Keratinocyte (primary cell): ENCODE results near the gene ROR2. TPM values are rescaled to one million over a fixed set of nuclear protein-coding genes. Genes with fewer than 3 reads are reported as not detected.
A peak's percentile ranks its signal among the peaks of the same experiment; 100 is the strongest.
"Not testable (repeated sequence)": the region's sequence is repeated elsewhere in the genome, so short reads cannot be mapped to it uniquely, and the experiment has no call there.

Source experiments
- DNase-seq: peaks from one replicate; pipeline ENCODE4 v3.0.0-alpha.2; 2011; ENCODE audit warnings: low read depth, missing footprints, low spot score
- FAIRE-seq: peaks from 2 replicates; lab custom pipeline; 2011; peaks lifted over from hg19 to GRCh38; lab: Jason Lieb, UNC
- H2AFZ ChIP-seq: 2 replicates; pipeline ENCODE4 v1.6.0; 2012; ENCODE audit warnings: low read length, control low read depth, inconsistent platforms; ENCODE audit not compliant: control insufficient read depth
- H3K27ac ChIP-seq: 2 replicates; pipeline ENCODE4 v1.5.1; 2011; ENCODE audit warnings: low read length; ENCODE audit not compliant: control insufficient read depth, insufficient read depth
- H3K27me3 ChIP-seq: 3 replicates; pipeline ENCODE4 v1.6.0; 2011; ENCODE audit warnings: low read length; ENCODE audit not compliant: control insufficient read depth, insufficient read depth; ENCODE audit errors: extremely low read depth
- H3K36me3 ChIP-seq, 2 experiments: 2 replicates in 1 of 2; 3 replicates in 1 of 2; pipeline ENCODE4 v1.5.1; 2011; ENCODE audit warnings: low read length in 2 of 2, mild to moderate bottlenecking in 1 of 2; ENCODE audit not compliant: control insufficient read depth in 2 of 2, insufficient read depth in 2 of 2; ENCODE audit errors: extremely low read depth in 1 of 2
- H3K4me1 ChIP-seq: 3 replicates; pipeline ENCODE4 v1.5.1; 2011; ENCODE audit warnings: low read length; ENCODE audit not compliant: control insufficient read depth, insufficient read depth; ENCODE audit errors: extremely low read depth
- H3K4me2 ChIP-seq: 3 replicates; pipeline ENCODE4 v1.6.0; 2011; ENCODE audit warnings: low read depth, low read length; ENCODE audit not compliant: control insufficient read depth, insufficient read depth; ENCODE audit errors: extremely low read depth
- H3K4me3 ChIP-seq, 3 experiments: fragments of 200-600 bp in 1 of 3; sonication (generic) in 1 of 3; 2 replicates in 2 of 3; 3 replicates in 1 of 3; pipeline ENCODE4 v1.5.1; 2011 to 2016; ENCODE audit warnings: low read length in 3 of 3, mild to moderate bottlenecking in 3 of 3, control low read depth in 2 of 3, inconsistent platforms in 1 of 3, low read depth in 1 of 3, mixed read lengths in 1 of 3, mixed run types in 1 of 3, moderate library complexity in 1 of 3; ENCODE audit not compliant: control insufficient read depth in 2 of 3, insufficient read depth in 2 of 3; ENCODE audit errors: extremely low read depth in 1 of 3
- H3K79me2 ChIP-seq: 2 replicates; pipeline ENCODE4 v1.6.0; 2012; ENCODE audit warnings: low read length; ENCODE audit not compliant: control insufficient read depth, insufficient read depth
- H3K9ac ChIP-seq: 3 replicates; pipeline ENCODE4 v1.6.0; 2011; ENCODE audit warnings: low read length; ENCODE audit not compliant: control insufficient read depth, insufficient read depth; ENCODE audit errors: extremely low read depth
- H3K9me1 ChIP-seq: 3 replicates; pipeline ENCODE4 v1.6.0; 2011; ENCODE audit warnings: low read length; ENCODE audit not compliant: control insufficient read depth, insufficient read depth; ENCODE audit errors: extremely low read depth
- H3K9me3 ChIP-seq: 2 replicates; pipeline ENCODE4 v1.5.1; 2012; ENCODE audit warnings: low read depth, low read length; ENCODE audit not compliant: control insufficient read depth
- H4K20me1 ChIP-seq: 3 replicates; pipeline ENCODE4 v1.6.0; 2011; ENCODE audit warnings: low read length; ENCODE audit not compliant: control insufficient read depth, insufficient read depth; ENCODE audit errors: extremely low read depth
- EZH2 ChIP-seq: IDR thresholded peaks from one replicate; pipeline ENCODE4 v1.6.1; 2012; ENCODE audit warnings: inconsistent platforms, mild to moderate bottlenecking, low read length, moderate library complexity
- dilution Hi-C: fragments of 300-500 bp; cut with MboI; formaldehyde crosslinking; loops from one replicate; pipeline ENCODE4 v1.7.0; 2020; ENCODE audit warnings: low sequenced_read_pairs; ENCODE audit not compliant: extremely low pct_ligation_motif_present
- polyA plus RNA-seq, 5 experiments: library from polyadenylated mRNA; depleted of rRNA in 3 of 5; stranded (reverse) in 3 of 5; stranded (forward) in 1 of 5; unstranded in 1 of 5; fragments of >200 nt; gene quantifications; 1 replicate in 1 of 5; 2 replicates in 3 of 5; 3 replicates in 1 of 5; pipeline versions ENCODE4 v1.2.1 to v1.2.3, GENCODE V29; 2011 to 2012; ENCODE audit warnings: missing spikeins in 2 of 5, low read depth in 1 of 5, low replicate concordance in 1 of 5
- TF ChIP-seq, protein P1 (sequence below), 3 experiments: IDR thresholded peaks in 1 of 3; conservative IDR thresholded peaks in 1 of 3; optimal IDR thresholded peaks in 1 of 3; 2 replicates in 2 of 3; 3 replicates in 1 of 3; pipeline versions ENCODE3 to v1.5.1; 2011; ENCODE audit warnings: low read length in 3 of 3, mild to moderate bottlenecking in 3 of 3, moderate library complexity in 2 of 3, control low read depth in 1 of 3, inconsistent platforms in 1 of 3; ENCODE audit not compliant: insufficient read depth in 2 of 3; ENCODE audit errors: extremely low read depth in 1 of 3

The ROR2 gene
- polyA plus RNA-seq, 1 donor (not counting 4 experiments of a cell fraction or from before 2014, with no cell fraction given): 0.22 TPM

DNA sequence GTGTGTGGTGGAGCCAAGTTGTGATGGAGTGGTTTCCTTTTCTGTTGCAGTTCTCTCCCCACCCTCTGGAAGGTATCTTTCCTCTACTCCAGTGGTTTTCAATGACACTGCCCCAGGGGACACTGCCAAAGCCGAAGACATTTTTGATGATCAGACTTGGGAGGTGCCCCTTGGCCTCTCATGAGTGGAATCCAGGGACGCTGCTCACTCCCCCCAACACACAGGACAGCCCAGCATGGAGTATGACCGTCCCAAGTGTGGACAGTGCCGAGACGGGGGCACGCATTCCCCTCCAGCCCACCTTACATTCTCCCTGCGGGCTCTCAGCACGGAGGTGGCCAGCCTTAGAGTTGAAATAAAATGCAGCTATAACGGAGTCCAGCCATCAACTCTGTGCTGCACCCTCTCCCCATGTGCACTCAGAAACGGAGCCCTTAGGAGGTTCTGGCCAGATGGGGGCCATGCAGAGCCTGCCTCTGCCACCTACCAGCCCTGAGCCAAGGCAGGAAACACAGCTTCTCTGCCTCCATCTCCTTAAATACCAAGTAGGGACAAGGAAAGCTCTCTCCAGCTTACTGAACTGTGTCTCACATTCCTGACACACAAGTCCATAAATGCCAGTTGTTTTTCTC lies 150.8 kb downstream of the ROR2 start:
- Histone ChIP-seq H2AFZ (no peak overlapping the region), H3K27ac (no peak overlapping the region), H4K20me1 (no peaks in the 10 kb centered on the region), H3K4me2 (peak overlapping the region; percentile 68), H3K27me3 (no peaks in the 10 kb centered on the region), H3K36me3 (no peaks in the 10 kb centered on the region), H3K4me3 (peak overlapping the region in 1 of 3 experiments; percentile 43), H3K9me3 (no peaks in the 10 kb centered on the region), H3K79me2 (no peaks in the 10 kb centered on the region), H3K4me1 (peaks cover 11% of the 10 kb centered on the region), H3K9me1 (no peaks in the 10 kb centered on the region), H3K9ac (no peak overlapping the region)
- no peak for FAIRE-seq
- DNase-seq: no peak
- dilution Hi-C loops: no loop called here
- TF ChIP-seq, protein P1, sequence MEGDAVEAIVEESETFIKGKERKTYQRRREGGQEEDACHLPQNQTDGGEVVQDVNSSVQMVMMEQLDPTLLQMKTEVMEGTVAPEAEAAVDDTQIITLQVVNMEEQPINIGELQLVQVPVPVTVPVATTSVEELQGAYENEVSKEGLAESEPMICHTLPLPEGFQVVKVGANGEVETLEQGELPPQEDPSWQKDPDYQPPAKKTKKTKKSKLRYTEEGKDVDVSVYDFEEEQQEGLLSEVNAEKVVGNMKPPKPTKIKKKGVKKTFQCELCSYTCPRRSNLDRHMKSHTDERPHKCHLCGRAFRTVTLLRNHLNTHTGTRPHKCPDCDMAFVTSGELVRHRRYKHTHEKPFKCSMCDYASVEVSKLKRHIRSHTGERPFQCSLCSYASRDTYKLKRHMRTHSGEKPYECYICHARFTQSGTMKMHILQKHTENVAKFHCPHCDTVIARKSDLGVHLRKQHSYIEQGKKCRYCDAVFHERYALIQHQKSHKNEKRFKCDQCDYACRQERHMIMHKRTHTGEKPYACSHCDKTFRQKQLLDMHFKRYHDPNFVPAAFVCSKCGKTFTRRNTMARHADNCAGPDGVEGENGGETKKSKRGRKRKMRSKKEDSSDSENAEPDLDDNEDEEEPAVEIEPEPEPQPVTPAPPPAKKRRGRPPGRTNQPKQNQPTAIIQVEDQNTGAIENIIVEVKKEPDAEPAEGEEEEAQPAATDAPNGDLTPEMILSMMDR (optimal IDR thresholded peaks at IDR 0.05 in 1 of 3, IDR thresholded peaks at IDR 0.05 in 1 of 3, conservative IDR thresholded peaks at IDR 0.05 in 1 of 3; ENCODE audit: extremely low read depth in 1 of 3, insufficient read depth in 2 of 3, low read length in 3 of 3): peak in 1 of 3 experiments; percentile 6
- TF ChIP-seq EZH2: no peak

DNA sequence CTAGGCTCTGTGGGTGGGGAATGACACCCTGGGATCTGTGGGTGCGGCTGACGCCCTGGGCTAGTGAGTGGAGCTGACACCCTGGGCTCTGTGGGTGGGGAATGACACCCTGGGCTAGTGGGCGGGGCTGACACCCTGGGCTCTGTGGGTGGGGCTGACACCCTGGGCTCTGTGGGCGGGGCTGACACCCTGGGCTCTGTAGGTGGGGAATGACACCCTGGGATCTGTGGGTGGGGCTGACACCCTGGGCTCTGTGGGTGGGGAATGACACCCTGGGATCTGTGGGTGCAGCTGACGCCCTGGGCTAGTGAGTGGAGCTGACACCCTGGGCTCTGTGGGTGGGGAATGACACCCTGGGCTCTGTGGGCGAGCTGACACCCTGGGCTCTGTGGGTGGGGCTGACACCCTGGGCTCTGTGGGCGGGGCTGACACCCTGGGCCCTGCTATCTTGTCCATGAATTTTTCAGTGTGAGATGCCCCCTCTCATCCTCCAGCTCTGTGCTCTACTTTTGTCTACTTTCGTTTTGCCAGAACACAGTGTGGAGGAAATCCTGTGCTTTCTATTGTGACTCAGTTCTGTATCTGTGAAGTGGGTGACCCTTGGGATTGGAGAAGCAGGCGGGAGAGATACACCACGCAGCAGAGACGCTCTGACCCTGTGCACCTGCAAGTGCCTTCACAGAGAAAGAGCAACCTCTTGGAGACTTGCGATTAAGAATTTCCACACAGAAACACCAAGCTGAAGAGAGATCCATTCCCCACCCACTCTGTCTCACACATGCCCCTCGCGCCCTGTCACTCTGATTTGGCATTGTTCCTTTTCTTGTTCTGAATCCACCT lies 151.5 kb downstream of the ROR2 start:
- Histone ChIP-seq H3K4me1 (peaks cover 11% of the 10 kb centered on the region), H3K4me2 (peak overlapping the region; percentile 68), H3K4me3 (peak overlapping the region in 1 of 3 experiments; percentile 43)
- H3K9me1 ChIP-seq, H3K9me3 ChIP-seq, H3K79me2 ChIP-seq, H3K27me3 ChIP-seq, FAIRE-seq, DNase-seq, H3K36me3 ChIP-seq, H2AFZ ChIP-seq, H3K9ac ChIP-seq, H4K20me1 ChIP-seq, H3K27ac ChIP-seq, dilution Hi-C loops: not testable (repeated sequence)

DNA sequence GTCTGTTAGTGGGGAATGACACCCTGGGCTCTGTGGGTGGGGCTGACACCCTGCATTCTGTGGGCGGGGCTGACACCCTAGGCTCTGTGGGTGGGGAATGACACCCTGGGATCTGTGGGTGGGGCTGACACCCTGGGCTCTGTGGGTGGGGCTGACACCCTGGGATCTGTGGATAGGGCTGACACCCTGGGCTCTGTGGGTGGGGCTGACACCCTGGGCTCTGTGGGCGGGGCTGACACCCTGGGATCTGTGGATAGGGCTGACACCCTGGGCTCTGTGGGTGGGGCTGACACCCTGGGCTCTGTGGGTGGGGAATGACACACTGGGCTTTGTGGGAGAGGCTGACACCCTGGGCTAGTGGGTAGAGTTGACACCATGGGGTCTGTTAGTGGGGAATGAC lies 152.5 kb downstream of the ROR2 start:
- H3K9me1 ChIP-seq, FAIRE-seq, H3K27ac ChIP-seq, DNase-seq, H3K27me3 ChIP-seq, dilution Hi-C loops, H3K79me2 ChIP-seq, H3K36me3 ChIP-seq, H3K4me2 ChIP-seq, H2AFZ ChIP-seq, H3K9ac ChIP-seq, H4K20me1 ChIP-seq, H3K9me3 ChIP-seq, H3K4me3 ChIP-seq: not testable (repeated sequence)
- peaks cover 11% of the 10 kb centered on the region for H3K4me1 ChIP-seq

DNA sequence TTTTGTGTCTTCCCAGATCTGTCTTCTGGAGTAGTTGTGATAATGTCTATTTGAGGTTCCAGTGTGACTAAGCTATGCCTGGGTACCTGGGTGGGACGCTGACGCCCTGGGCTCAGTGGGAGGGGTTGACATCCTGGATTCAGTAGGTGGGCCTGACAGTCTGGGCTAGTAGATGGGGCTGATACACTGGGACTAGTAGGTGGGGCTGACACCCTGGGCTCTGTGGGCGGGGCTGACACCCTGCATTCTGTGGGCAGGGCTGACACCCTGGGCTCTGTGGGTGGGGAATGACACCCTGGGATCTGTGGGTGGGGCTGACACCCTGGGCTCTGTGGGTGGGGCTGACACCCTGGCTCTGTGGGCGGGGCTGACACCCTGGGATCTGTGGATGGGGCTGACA lies 153.5 kb downstream of the ROR2 start:
- DNase-seq, H3K4me3 ChIP-seq, H3K27me3 ChIP-seq, H3K36me3 ChIP-seq, H3K9me3 ChIP-seq, H3K79me2 ChIP-seq, H3K9me1 ChIP-seq, H4K20me1 ChIP-seq, dilution Hi-C loops, FAIRE-seq, H3K4me2 ChIP-seq, H2AFZ ChIP-seq: not testable (repeated sequence)
- Histone ChIP-seq H3K27ac (peak overlapping the region; percentile 27), H3K4me1 (peaks cover 11% of the 10 kb centered on the region), H3K9ac (peak overlapping the region; percentile 16)
